Hepatocyte (in vitro differentiated cells): ENCODE measurements around the gene TMEM63B. TPM values are rescaled to one million over a fixed set of nuclear protein-coding genes. Genes with fewer than 3 reads are reported as not detected.

Source experiments
- DNase-seq: peaks from one replicate; pipeline ENCODE4 v3.0.0-alpha.2; 2016; ENCODE audit warnings: low spot score
- H2AFZ ChIP-seq: fragments of 200-600 bp; sonication (generic); 2 replicates; pipeline ENCODE4 v1.6.0; 2016; ENCODE audit warnings: antibody characterized with exemption, mild to moderate bottlenecking
- H3K27ac ChIP-seq: fragments of 200-600 bp; sonication (generic); 2 replicates; pipeline ENCODE4 v1.5.1; 2016; ENCODE audit warnings: mild to moderate bottlenecking
- H3K27me3 ChIP-seq: fragments of 200-600 bp; sonication (generic); 2 replicates; pipeline ENCODE4 v1.6.1; 2016
- H3K36me3 ChIP-seq: fragments of 200-600 bp; sonication (generic); replicated peaks from 2 replicates; pipeline ENCODE4 v1.5.1; 2016; ENCODE audit warnings: low read depth; ENCODE audit not compliant: insufficient read depth
- H3K4me1 ChIP-seq: fragments of 200-600 bp; sonication (generic); 2 replicates; pipeline ENCODE4 v1.5.1; 2016; ENCODE audit warnings: mild to moderate bottlenecking, moderate library complexity; ENCODE audit not compliant: insufficient read depth
- H3K4me2 ChIP-seq: fragments of 200-600 bp; sonication (generic); 2 replicates; pipeline ENCODE4 v1.6.0; 2016
- H3K4me3 ChIP-seq: fragments of 200-600 bp; sonication (generic); 2 replicates; pipeline ENCODE4 v1.5.1; 2016; ENCODE audit warnings: mild to moderate bottlenecking
- H3K79me2 ChIP-seq: fragments of 200-600 bp; sonication (generic); 2 replicates; pipeline ENCODE4 v1.6.0; 2017; ENCODE audit warnings: mild to moderate bottlenecking
- H3K9me2 ChIP-seq: fragments of 200-600 bp; sonication (generic); replicated peaks from 2 replicates; pipeline ENCODE4 v1.6.0; 2017; ENCODE audit warnings: mild to moderate bottlenecking; ENCODE audit not compliant: insufficient read depth
- H3K9me3 ChIP-seq: fragments of 200-600 bp; sonication (generic); 2 replicates; pipeline ENCODE4 v1.5.1; 2016; ENCODE audit warnings: low read depth, mild to moderate bottlenecking
- H4K20me1 ChIP-seq: fragments of 200-600 bp; sonication (generic); 2 replicates; pipeline ENCODE4 v1.6.0; 2016; ENCODE audit warnings: mild to moderate bottlenecking; ENCODE audit not compliant: insufficient read depth, poor library complexity, severe bottlenecking
- CTCF ChIP-seq: fragments of 200-600 bp; sonication (generic); IDR thresholded peaks from 2 replicates; pipeline ENCODE4 v1.5.1; 2016; ENCODE audit warnings: antibody characterized with exemption, mild to moderate bottlenecking; ENCODE audit not compliant: poor library complexity
- EZH2 ChIP-seq: fragments of 200-600 bp; sonication (generic); IDR thresholded peaks from 2 replicates; pipeline ENCODE4 v1.6.1; 2016; ENCODE audit warnings: antibody characterized with exemption, mild to moderate bottlenecking, borderline replicate concordance
- EZH2phosphoT487 ChIP-seq: fragments of 200-600 bp; sonication (generic); IDR thresholded peaks from one replicate; pipeline ENCODE4 v1.6.1; 2018; ENCODE audit warnings: antibody characterized with exemption, mild to moderate bottlenecking, low read depth, moderate library complexity; ENCODE audit not compliant: unreplicated experiment, severe bottlenecking
- WGBS: methylation state at CpG from one replicate; pipeline ENCODE4 v1.1.6; 2016; ENCODE audit warnings: low lambda C conversion rate; ENCODE audit errors: missing lambda C conversion rate; 5-methylcytosine and 5-hydroxymethylcytosine counted together
- polyA plus RNA-seq: library from polyadenylated mRNA; unstranded; fragments of >200 nt; fragmentation: Nextera tagmentation; extraction: Ambion mirVana; gene quantifications from 2 replicates; pipeline ENCODE4 v1.2.1, GENCODE V29; 2016
- total RNA-seq: library from RNA; depleted of rRNA; stranded (reverse); fragments of >200 nt; gene quantifications from 2 replicates; pipeline ENCODE4 v1.2.3, GENCODE V29; 2014

The TMEM63B gene
- total and polyA plus RNA-seq, 2 experiments from 2014 or later = 31.4 to 43.5 TPM

- Histone ChIP-seq H3K27me3 (no peaks in the 10 kb centered on the region), H3K79me2 (peaks cover 32% of the 10 kb centered on the region), H3K9me2 (no peaks in the 10 kb centered on the region), H3K4me2 (no peak overlapping the region), H2AFZ (no peak overlapping the region), H3K36me3 (no peaks in the 10 kb centered on the region), H3K27ac (no peak overlapping the region), H3K4me1 (no peaks in the 10 kb centered on the region), H3K4me3 (no peak overlapping the region), H4K20me1 (no peaks in the 10 kb centered on the region), H3K9me3 (no peaks in the 10 kb centered on the region)
- TF ChIP-seq EZH2 (no peak), CTCF (no peak), EZH2phosphoT487 (no peak)
- 93% methylated on average over 3 of the region's 3 CpGs for whole genome bisulfite sequencing
- DNase-seq = no peak
These were observed 22.8 kb upstream of the TMEM63B start for GRCh38 chr6:44104481-44105021.

GRCh38 chr6:44105146-44105545, 22.2 kb upstream of the TMEM63B start:
- Histone ChIP-seq H4K20me1 (no peaks in the 10 kb centered on the region), H3K4me2 (no peak overlapping the region), H3K4me3 (no peak overlapping the region), H3K36me3 (no peaks in the 10 kb centered on the region), H3K27ac (no peak overlapping the region), H3K9me2 (no peaks in the 10 kb centered on the region), H3K79me2 (peaks cover 38% of the 10 kb centered on the region), H2AFZ (no peak overlapping the region), H3K4me1 (no peaks in the 10 kb centered on the region), H3K27me3 (no peaks in the 10 kb centered on the region), H3K9me3 (no peaks in the 10 kb centered on the region)
- DNase-seq = no peak
- TF ChIP-seq EZH2 = no peak
- WGBS = 86% methylated on average over 7 of the region's 7 CpGs

GRCh38 chr6:44105993-44106740, 21.2 kb upstream of the TMEM63B start:
- no peak for TF ChIP-seq EZH2
- TF ChIP-seq CTCF = no peak
- TF ChIP-seq EZH2phosphoT487 = no peak
- Histone ChIP-seq H2AFZ (no peak overlapping the region), H3K27me3 (no peaks in the 10 kb centered on the region), H3K79me2 (peaks cover 47% of the 10 kb centered on the region), H3K4me2 (no peak overlapping the region), H3K9me2 (no peaks in the 10 kb centered on the region), H3K4me3 (no peak overlapping the region), H3K9me3 (no peaks in the 10 kb centered on the region), H4K20me1 (no peaks in the 10 kb centered on the region), H3K27ac (no peak overlapping the region), H3K4me1 (peaks cover 8% of the 10 kb centered on the region), H3K36me3 (no peaks in the 10 kb centered on the region)
- WGBS = 93% methylated on average over 3 of the region's 3 CpGs
- DNase-seq = no peak

GRCh38 chr6:44107017-44107416, 20.3 kb upstream of the TMEM63B start:
- Histone ChIP-seq H3K79me2 (peaks cover 52% of the 10 kb centered on the region), H3K9me3 (no peaks in the 10 kb centered on the region), H3K27me3 (no peaks in the 10 kb centered on the region), H3K4me2 (no peak overlapping the region), H3K4me1 (peaks cover 15% of the 10 kb centered on the region), H3K36me3 (no peaks in the 10 kb centered on the region), H4K20me1 (no peaks in the 10 kb centered on the region), H3K27ac (no peak overlapping the region), H3K4me3 (no peak overlapping the region), H2AFZ (no peak overlapping the region), H3K9me2 (no peaks in the 10 kb centered on the region)
- TF ChIP-seq EZH2phosphoT487 = no peak
- TF ChIP-seq EZH2 = no peak
- no peak for TF ChIP-seq CTCF
- 89% methylated on average over 5 of the region's 5 CpGs for WGBS
- DNase-seq = no peak
